ENCODE data around the gene MAPK12.

The MAPK12 gene

DNA sequence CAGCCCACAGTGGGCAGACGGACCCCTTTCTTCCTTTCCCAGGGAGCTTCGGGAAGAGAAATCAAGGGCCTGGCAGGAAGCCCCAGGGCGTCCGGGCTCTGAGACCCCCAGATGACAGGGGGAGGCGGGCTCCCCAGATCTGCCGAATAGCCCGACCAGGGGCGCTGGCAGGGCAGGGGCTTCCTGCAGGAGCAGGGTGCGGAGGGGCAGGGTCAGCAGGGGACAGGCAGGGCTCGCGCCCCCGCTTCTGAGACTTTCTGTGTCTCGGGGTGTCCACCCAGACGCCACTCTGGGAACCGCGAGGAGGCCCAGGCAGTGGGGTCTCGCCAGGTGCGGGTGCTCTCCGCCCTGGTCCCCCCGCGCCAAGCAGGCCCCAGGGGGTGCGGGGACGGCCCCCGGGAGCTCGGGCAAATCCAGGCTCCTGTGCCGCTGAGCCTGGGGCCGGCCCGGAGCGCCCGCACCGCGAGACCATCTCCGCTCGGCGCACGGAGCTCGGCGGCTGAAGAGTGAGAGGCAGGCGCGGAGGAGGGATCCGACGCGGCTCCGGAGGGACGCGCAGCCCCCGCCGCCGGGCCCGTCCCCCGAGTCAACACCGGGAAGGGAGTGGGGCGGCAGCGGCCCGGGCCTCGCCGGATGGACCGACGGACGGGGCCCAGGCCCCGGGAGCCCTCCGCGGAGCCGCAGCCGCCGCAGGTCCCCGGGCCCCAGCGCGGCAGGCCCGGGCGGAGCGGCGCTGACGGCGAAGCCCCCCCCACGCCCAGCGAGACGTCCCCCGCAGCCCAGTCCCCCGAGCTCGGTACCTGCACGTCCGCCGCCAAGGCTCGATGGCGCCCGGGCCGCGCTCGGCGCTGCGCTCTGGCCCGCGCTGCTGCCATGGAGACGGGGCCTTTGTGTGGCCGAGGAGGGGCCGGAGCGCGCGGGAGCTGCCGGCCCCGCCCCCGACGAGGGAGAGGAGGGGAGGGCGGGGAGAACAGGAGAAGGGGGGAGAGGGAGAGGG is 45.6 kb upstream of the MAPK12 start, which contains the start of gene PLXNB2:
PLXNB2 (minus strand) TSS at position 894 of the 997 bp plus-strand sequence. CDS start 17,062 bp downstream, outside the sequence.
- TF ChIP-seq, protein P1, sequence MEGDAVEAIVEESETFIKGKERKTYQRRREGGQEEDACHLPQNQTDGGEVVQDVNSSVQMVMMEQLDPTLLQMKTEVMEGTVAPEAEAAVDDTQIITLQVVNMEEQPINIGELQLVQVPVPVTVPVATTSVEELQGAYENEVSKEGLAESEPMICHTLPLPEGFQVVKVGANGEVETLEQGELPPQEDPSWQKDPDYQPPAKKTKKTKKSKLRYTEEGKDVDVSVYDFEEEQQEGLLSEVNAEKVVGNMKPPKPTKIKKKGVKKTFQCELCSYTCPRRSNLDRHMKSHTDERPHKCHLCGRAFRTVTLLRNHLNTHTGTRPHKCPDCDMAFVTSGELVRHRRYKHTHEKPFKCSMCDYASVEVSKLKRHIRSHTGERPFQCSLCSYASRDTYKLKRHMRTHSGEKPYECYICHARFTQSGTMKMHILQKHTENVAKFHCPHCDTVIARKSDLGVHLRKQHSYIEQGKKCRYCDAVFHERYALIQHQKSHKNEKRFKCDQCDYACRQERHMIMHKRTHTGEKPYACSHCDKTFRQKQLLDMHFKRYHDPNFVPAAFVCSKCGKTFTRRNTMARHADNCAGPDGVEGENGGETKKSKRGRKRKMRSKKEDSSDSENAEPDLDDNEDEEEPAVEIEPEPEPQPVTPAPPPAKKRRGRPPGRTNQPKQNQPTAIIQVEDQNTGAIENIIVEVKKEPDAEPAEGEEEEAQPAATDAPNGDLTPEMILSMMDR (IDR thresholded peaks at IDR 0.05) = no peak

DNA sequence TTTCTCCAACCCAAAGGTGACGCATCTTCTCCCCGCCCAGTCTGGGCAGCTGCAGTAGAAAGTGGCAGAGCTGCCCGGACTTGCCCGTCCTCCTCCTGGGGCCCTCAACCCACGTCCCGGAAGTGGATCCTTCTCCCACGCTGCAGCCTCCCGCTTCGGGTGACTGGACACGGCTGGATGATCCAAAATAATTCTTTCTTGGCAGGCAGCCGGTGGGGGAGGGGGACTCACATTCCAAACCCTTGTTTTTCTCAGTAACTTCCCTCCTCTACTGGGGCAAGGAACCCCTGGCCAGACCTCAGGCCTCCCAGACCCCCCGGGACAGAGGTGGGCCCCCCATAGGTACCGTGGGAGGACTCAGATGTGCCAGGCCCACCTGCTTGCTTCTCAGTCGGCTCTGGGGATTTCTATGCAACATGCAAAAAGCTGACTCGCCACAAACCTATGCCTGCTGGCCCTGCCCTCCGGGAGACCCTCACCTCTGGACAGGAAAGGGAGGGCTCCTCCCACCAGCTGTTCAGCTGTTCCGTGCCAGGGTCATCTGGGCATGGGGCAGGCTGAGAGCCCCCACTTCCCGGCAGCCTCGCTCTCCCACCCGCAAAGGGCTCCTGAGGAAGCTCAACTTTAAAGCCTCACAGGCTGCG is 44.6 kb upstream of the MAPK12 start:
- TF ChIP-seq, protein P1 (IDR thresholded peaks at IDR 0.05) = no peak

DNA sequence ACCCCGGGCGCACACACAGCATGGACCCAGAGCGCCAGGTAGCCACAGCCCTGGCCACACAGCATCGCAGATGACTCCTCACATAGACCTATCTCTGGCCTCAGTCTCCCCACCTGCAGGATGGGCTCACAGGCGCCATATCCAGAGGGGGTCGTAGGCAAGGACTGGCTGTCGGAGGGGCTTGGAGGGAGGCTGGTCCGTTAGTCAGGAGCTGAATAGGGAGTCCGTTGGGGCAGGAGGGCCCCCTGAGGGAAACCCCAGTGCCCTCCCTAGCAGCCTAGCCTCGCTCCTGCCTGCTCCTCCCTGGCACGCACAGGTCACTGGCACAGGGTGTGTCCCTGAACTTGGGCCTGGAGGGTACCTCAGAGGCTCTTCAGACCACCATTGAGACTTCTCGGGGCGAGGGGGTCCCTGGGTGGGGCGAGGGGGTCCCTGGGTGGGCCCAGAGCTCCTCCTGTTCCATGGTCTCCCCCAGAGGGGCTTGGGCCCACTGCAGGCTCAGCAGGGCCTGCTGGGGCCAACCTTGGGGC is 44.0 kb upstream of the MAPK12 start:
- TF ChIP-seq, protein P1 (IDR thresholded peaks at IDR 0.05) = no peak

DNA sequence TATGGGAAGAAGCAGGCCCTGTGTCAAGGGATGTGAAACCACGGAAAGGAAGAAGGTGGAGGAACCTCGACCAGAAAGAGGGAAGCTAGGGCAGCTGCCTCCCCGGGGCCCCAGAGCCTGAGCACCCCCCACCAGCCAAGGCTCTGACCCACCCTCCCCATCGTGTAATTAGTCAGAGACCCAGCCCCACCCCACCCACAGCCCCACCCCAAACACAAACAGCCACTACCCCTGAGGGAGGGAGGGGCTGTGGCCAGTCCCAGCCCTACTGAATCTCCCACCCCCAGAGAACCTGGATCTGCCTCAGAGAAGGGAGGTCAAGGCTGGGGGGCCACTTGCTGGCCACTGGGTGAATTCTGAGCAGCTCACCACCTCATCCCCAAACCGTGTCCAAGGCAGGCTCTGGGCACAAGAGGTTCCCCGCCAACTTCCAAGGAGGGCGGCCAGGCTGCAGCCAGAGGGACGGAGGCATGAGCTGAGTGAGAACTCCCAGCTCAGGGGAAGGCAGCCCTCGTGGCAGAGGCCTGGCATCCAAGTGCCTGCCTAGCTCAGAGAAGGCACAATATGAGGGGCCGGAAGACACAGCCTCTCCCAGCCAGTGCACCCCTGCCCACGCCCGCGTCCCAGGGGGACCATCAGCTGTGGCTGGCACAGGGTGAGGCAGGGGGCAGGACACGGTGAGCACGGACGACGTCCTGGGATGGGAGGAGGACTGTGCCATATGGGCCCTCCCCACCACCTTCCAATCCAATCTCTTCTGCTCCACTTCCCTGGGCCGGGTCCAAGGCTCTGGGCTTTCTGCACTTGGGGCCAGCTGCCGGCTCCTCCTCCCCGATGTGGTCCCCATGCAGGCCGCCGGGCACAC is 43.3 kb upstream of the MAPK12 start:
- TF ChIP-seq, protein P1 (IDR thresholded peaks at IDR 0.05) = no peak

DNA sequence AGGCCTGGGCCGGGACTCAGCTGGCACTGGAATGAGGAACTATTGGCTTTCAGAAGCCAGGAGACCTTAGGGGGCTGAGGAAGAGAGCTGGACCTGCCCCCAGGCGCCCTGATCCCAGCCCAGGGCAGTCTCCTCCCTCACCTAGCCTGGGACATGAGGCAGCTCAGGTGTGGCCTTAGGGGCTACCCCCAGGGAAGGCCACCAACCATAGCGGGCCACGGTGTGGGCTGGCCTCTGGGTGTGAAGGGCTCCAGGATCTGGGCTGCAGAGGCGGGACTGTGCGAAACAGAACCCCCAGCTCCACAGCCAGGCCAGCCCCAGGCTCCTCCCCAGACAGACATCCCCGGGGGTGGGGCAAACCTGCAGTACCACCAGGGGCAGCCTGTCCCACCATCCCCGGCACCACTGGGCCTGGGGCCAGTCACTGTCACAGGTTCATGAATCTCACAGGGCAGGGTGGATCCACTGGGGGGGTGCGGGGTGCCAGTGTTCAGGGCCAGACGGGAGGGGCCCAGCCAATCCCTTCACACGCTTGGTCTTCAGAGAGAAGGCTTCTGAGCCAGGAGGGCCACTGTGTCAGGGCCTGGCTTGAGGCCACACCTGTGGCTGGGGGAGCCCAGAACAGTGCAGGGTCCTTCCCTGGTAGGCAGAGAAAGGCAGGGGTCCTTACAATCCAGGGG is 42.5 kb upstream of the MAPK12 start:
- TF ChIP-seq, protein P1 (IDR thresholded peaks at IDR 0.05) = no peak

DNA sequence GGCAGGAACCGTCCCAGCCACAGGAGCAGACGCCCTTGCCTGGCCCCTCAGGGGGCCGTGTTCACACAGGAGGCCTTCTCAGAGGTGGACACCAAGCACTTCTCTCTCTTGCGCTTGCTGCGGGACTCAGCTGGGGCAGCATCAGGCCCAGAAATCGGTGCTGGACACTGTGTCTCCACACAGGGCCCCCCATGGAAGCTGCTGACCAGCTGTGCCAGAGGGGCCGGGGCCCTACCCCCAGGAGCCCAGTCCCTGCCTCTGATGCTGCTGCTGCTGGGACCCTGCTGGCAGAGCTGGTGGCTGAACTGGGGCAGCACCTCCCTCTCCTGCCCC is 42.0 kb upstream of the MAPK12 start:
- TF ChIP-seq, protein P1 (IDR thresholded peaks at IDR 0.05) = no peak

Measured in LNCAP (cell line).